IMR-90 (cell line): ENCODE results near the gene ZDHHC24. TPM values are rescaled to one million over a fixed set of nuclear protein-coding genes. Genes with fewer than 3 reads are reported as not detected.

Experiments used
- ATAC-seq: fragments of 200-7000 bp; cut with Tn5 transposase; 2 replicates; pipeline ENCODE4 v1.9.1; 2020; ENCODE audit warnings: low read depth, mild to moderate bottlenecking, moderate library complexity
- BruUV-seq: library from RNA; stranded (reverse); fragments of 400-500 nt; replicated peaks from 2 replicates; lab custom pipeline; 2021; lab: Mats Ljungman, UMichigan
- CTCF ChIA-PET: fragments of 300-600 bp; formaldehyde crosslinking; extraction: SDS; loops from one replicate; lab custom pipeline; 2021; ENCODE audit warnings: antibody characterized with exemption; lab: Yijun Ruan, JAX
- POLR2A ChIA-PET: fragments of 300-600 bp; sonication (Branson Sonifier 250); formaldehyde crosslinking; loops from one replicate; lab custom pipeline; 2022; ENCODE audit warnings: antibody characterized with exemption; ENCODE audit not compliant: unreplicated experiment; lab: Charles Lee
- DNase-seq: peaks from one replicate; pipeline ENCODE4 v3.0.0; 2013
- H2AFZ ChIP-seq: replicated peaks from 2 replicates; pipeline ENCODE3; 2013; ENCODE audit warnings: low read length, mild to moderate bottlenecking; ENCODE audit not compliant: poor library complexity
- H2AK5ac ChIP-seq: 2 replicates; pipeline ENCODE4 v1.6.1; 2013; ENCODE audit warnings: low read depth, low read length, inconsistent platforms
- H2AK9ac ChIP-seq: replicated peaks from 2 replicates; pipeline ENCODE3; 2013; ENCODE audit warnings: mild to moderate bottlenecking, low read depth, low read length, moderate library complexity; ENCODE audit not compliant: poor library complexity
- H2BK120ac ChIP-seq: 2 replicates; pipeline ENCODE4 v1.6.1; 2013; ENCODE audit warnings: low read depth, low read length, inconsistent platforms
- H2BK15ac ChIP-seq: 3 replicates; pipeline ENCODE4 v1.6.1; 2013; ENCODE audit warnings: low read depth, low read length, inconsistent platforms
- H2BK20ac ChIP-seq: 2 replicates; pipeline ENCODE4 v1.6.1; 2013; ENCODE audit warnings: low read depth, mild to moderate bottlenecking, inconsistent platforms, low read length, moderate library complexity
- H2BK5ac ChIP-seq: 2 replicates; pipeline ENCODE4 v1.6.1; 2013; ENCODE audit warnings: mild to moderate bottlenecking, low read depth, low read length, inconsistent platforms; ENCODE audit not compliant: poor library complexity, severe bottlenecking
- H3K14ac ChIP-seq: replicated peaks from 2 replicates; pipeline ENCODE4 v1.6.1; 2013; ENCODE audit warnings: low read depth, low read length, inconsistent platforms
- H3K18ac ChIP-seq: 2 replicates; pipeline ENCODE4 v1.6.1; 2013; ENCODE audit warnings: low read depth, low read length, control low read depth
- H3K23ac ChIP-seq: 2 replicates; pipeline ENCODE4 v1.6.1; 2013; ENCODE audit warnings: low read depth, low read length, inconsistent platforms
- H3K27ac ChIP-seq: 2 replicates; pipeline ENCODE4 v1.5.1; 2013; ENCODE audit warnings: mild to moderate bottlenecking, control low read depth, low read length; ENCODE audit not compliant: insufficient read depth
- H3K27me3 ChIP-seq: 2 replicates; pipeline ENCODE4 v1.6.1; 2013; ENCODE audit warnings: low read length; ENCODE audit not compliant: control insufficient read depth, insufficient read depth
- H3K36me3 ChIP-seq: 2 replicates; pipeline ENCODE4 v1.6.1; 2013; ENCODE audit warnings: low read length, mixed read lengths; ENCODE audit not compliant: control insufficient read depth, insufficient read depth
- H3K4ac ChIP-seq: 2 replicates; pipeline ENCODE4 v1.6.1; 2013; ENCODE audit warnings: low read depth, low read length, inconsistent platforms
- H3K4me1 ChIP-seq: 2 replicates; pipeline ENCODE4 v1.6.1; 2013; ENCODE audit warnings: low read length, mixed read lengths; ENCODE audit not compliant: control insufficient read depth, insufficient read depth
- H3K4me2 ChIP-seq: 2 replicates; pipeline ENCODE4 v1.6.1; 2013; ENCODE audit warnings: low read depth, mild to moderate bottlenecking, control low read depth, low read length, moderate library complexity
- H3K4me3 ChIP-seq: 2 replicates; pipeline ENCODE4 v1.5.1; 2013; ENCODE audit warnings: low read depth, mild to moderate bottlenecking, control low read depth, low read length, moderate library complexity; ENCODE audit not compliant: insufficient read depth
- H3K56ac ChIP-seq: 2 replicates; pipeline ENCODE4 v1.6.1; 2013; ENCODE audit warnings: low read length, inconsistent platforms; ENCODE audit not compliant: insufficient read depth; ENCODE audit errors: extremely low read depth
- H3K79me1 ChIP-seq, 2 experiments: 2 replicates each; pipeline ENCODE4 v1.6.1; 2013; ENCODE audit warnings: low read length in 2 of 2, inconsistent platforms in 1 of 2, low read depth in 1 of 2
- H3K9ac ChIP-seq: 2 replicates; pipeline ENCODE4 v1.6.1; 2013; ENCODE audit warnings: low read depth, low read length, control low read depth
- H3K9me1 ChIP-seq: 2 replicates; pipeline ENCODE4 v1.6.1; 2013; ENCODE audit warnings: low read length, inconsistent platforms; ENCODE audit not compliant: insufficient read depth
- H3K9me3 ChIP-seq: 2 replicates; pipeline ENCODE4 v1.6.1; 2013; ENCODE audit warnings: low read length; ENCODE audit not compliant: control insufficient read depth, insufficient read depth
- H4K20me1 ChIP-seq: 2 replicates; pipeline ENCODE4 v1.6.1; 2013; ENCODE audit warnings: low read length, inconsistent platforms; ENCODE audit not compliant: insufficient read depth
- H4K5ac ChIP-seq: 2 replicates; pipeline ENCODE4 v1.6.1; 2013; ENCODE audit warnings: mild to moderate bottlenecking, low read depth, low read length, control low read depth
- H4K8ac ChIP-seq, 2 experiments: 2 replicates each; pipeline ENCODE4 v1.6.1; 2013; ENCODE audit warnings: low read depth in 2 of 2, low read length in 2 of 2, control low read depth in 1 of 2, inconsistent platforms in 1 of 2
- H4K91ac ChIP-seq: 2 replicates; pipeline ENCODE4 v1.6.1; 2013; ENCODE audit warnings: low read depth, low read length, inconsistent platforms; ENCODE audit not compliant: insufficient read depth
- BHLHE40 ChIP-seq: fragments of 150-350 bp; IDR thresholded peaks from 2 replicates; pipeline ENCODE4 v1.6.1; 2016; ENCODE audit warnings: mild to moderate bottlenecking, low read depth, low read length
- CEBPB ChIP-seq: IDR thresholded peaks from 2 replicates; pipeline ENCODE4 v1.6.1; 2012; ENCODE audit warnings: low read depth, low read length, improper control_type of control experiment
- CHD1 ChIP-seq: IDR thresholded peaks from 2 replicates; pipeline ENCODE4 v1.6.1; 2012; ENCODE audit warnings: low read depth, low read length, improper control_type of control experiment
- FOS ChIP-seq: fragments of 150-350 bp; IDR thresholded peaks from 2 replicates; pipeline ENCODE4 v1.6.1; 2016; ENCODE audit warnings: low read depth, low read length
- MAFK ChIP-seq: IDR thresholded peaks from 2 replicates; pipeline ENCODE4 v1.6.1; 2012; ENCODE audit warnings: low read depth, low read length, improper control_type of control experiment
- MAZ ChIP-seq: IDR thresholded peaks from 2 replicates; pipeline ENCODE4 v1.6.1; 2012; ENCODE audit warnings: low read depth, mild to moderate bottlenecking, low read length, improper control_type of control experiment, moderate library complexity, borderline replicate concordance
- MXI1 ChIP-seq: IDR thresholded peaks from 2 replicates; pipeline ENCODE4 v1.6.1; 2012; ENCODE audit warnings: low read depth, mild to moderate bottlenecking, low read length, moderate library complexity, borderline replicate concordance
- NFE2L2 ChIP-seq: fragments of 150-350 bp; IDR thresholded peaks from 2 replicates; pipeline ENCODE4 v1.6.1; 2016; ENCODE audit warnings: low read depth, mild to moderate bottlenecking, low read length
- POLR2A ChIP-seq: IDR thresholded peaks from 2 replicates; pipeline ENCODE4 v1.6.1; 2012; ENCODE audit warnings: mild to moderate bottlenecking, low read depth, low read length
- RAD21 ChIP-seq: IDR thresholded peaks from 2 replicates; pipeline ENCODE4 v1.6.1; 2012; ENCODE audit warnings: low read length, improper control_type of control experiment
- RFX5 ChIP-seq: IDR thresholded peaks from 2 replicates; pipeline ENCODE4 v1.8.0; 2012; ENCODE audit warnings: low read depth, mild to moderate bottlenecking, low read length, moderate library complexity
- SMC3 ChIP-seq: fragments of 150-350 bp; IDR thresholded peaks from 2 replicates; pipeline ENCODE4 v1.6.1; 2016; ENCODE audit warnings: low read depth, mild to moderate bottlenecking, antibody characterized with exemption, low read length, moderate library complexity
- WGBS, 2 experiments: methylation state at CpG; one replicate each; pipeline versions ENCODE4 v1.1.5 to v1.1.7; 2013; ENCODE audit warnings: missing lambda C conversion rate in 2 of 2; ENCODE audit not compliant: insufficient read length in 1 of 2; ENCODE audit errors: extremely low coverage in 2 of 2; 5-methylcytosine and 5-hydroxymethylcytosine counted together
- dilution Hi-C: fragments of 300-500 bp; cut with HindIII; formaldehyde crosslinking; loops from one replicate; pipeline ENCODE4 v1.14.3; 2018; ENCODE audit warnings: low sequenced_read_pairs; ENCODE audit not compliant: unreplicated experiment
- in situ Hi-C: fragments of 300-500 bp; cut with MboI; formaldehyde crosslinking; loops from 3 replicates; pipeline ENCODE4 v1.14.3; 2019; ENCODE audit warnings: low sequenced_read_pairs, inconsistent platforms, mixed read lengths
- intact Hi-C: fragments of 100-400 bp; cut with micrococcal nuclease; formaldehyde crosslinking; loops from 2 replicates; pipeline ENCODE4 v1.10.0; 2022
- polyA plus RNA-seq, 3 experiments: library from polyadenylated mRNA; depleted of rRNA; stranded (reverse); fragments of >200 nt; gene quantifications; 2 replicates each; pipeline ENCODE4 v1.2.3, GENCODE V29; 2012; ENCODE audit warnings: low replicate concordance in 1 of 3
- total RNA-seq: library from RNA; depleted of rRNA; stranded (reverse); fragments of >200 nt; gene quantifications from 2 replicates; pipeline ENCODE4 v1.2.3, GENCODE V29; 2012
- TF ChIP-seq, protein P1 (sequence below): fragments of 150-350 bp; IDR thresholded peaks from 2 replicates; pipeline ENCODE4 v1.6.1; 2017; ENCODE audit warnings: mild to moderate bottlenecking, antibody characterized with exemption, low read length, low read depth
- TF ChIP-seq, protein P2 (sequence below): conservative IDR thresholded peaks from 2 replicates; pipeline ENCODE4 v1.5.1; 2012; ENCODE audit warnings: mild to moderate bottlenecking, low read depth, low read length, improper control_type of control experiment

ZDHHC24 gene
- total and polyA plus RNA-seq, 2 of the 4 experiments (the other 2 are of a cell fraction): 3.2 to 10.9 TPM

DNA sequence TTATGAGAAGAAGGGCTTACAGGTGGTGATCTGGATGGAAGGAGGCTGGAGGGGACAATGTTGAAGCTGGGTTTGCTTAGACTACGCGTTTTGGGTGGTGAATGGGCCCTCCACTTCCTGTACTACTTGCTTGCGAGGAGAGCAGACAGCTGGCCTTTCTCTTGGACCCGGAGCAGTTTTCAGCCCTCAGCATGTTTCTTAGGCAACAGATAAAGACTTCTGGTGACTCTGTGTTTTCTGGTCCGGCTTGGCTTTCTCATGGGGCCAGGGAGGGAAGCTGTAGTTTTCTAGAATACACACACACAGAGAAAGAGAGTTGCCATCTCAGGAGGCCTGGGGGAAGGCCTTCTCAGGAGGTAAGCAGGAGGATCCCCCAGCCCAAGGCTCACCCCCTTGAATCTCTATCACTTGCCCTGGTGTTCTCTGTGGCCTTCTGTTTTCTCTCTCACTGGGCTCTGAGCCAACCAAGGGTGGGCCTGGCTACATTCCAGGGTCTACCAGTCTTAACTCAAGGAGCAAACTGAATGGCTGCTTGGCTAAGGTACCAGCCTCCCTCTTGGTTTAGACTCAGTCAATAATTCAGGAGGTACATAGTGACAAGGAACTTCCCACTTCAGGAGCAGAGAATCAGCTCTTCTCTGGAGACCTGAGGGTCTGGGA is 49.5 kb upstream of the ZDHHC24 start (continued):
- TF ChIP-seq MXI1 (no peak), NFE2L2 (no peak)

DNA sequence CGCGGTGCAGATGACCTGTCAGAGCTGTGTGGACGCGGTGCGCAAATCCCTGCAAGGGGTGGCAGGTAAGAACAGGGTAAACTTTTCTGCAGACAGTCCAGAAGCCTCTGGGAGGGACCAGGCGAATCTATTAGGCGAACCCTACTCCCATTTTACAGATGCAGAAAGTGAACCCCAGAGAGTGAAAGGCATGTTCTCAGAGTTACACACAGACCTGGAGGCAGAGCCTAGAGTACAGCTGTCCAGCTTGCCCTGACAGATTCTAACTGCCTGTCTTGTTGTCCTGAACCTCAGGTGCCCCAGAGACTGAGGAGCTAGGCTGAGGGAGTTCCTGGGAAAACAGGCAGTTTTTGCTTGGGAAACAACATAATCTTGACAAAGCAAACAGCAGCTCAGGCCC is 47.8 kb upstream of the ZDHHC24 start:
- Histone ChIP-seq H3K9ac (peak overlapping the region; percentile 93), H4K5ac (no peak overlapping the region), H3K4me1 (peaks cover 11% of the 10 kb centered on the region), H2BK5ac (peak overlapping the region; percentile 75), H3K79me1 (peaks cover 23 to 35% of the 10 kb centered on the region in 2 experiments), H3K14ac (peak overlapping the region; percentile 95), H3K27me3 (no peaks in the 10 kb centered on the region), H3K9me3 (no peaks in the 10 kb centered on the region), H2AK9ac (peak overlapping the region; percentile 90), H3K4me3 (peak overlapping the region; percentile 71), H4K8ac (peak overlapping the region; percentile 71 to 96), H3K23ac (peak overlapping the region; percentile 87; the same call in 1 of the 2 replicates), H2BK20ac (no peak overlapping the region), H4K91ac (peak overlapping the region; percentile 75; the same call in 1 of the 2 replicates), H3K4me2 (peak overlapping the region; percentile 89), H2BK15ac (0 out of 3 replicates have a peak overlapping the region, but pooled peaks have one; percentile 18), H3K18ac (no peak overlapping the region), H3K56ac (no peak overlapping the region), H2AFZ (peak overlapping the region; percentile 99), H3K4ac (peak overlapping the region; percentile 90), H2AK5ac (peak overlapping the region; percentile 46), H2BK120ac (0 out of 2 replicates have a peak overlapping the region, but pooled peaks have one; percentile 20), H4K20me1 (no peaks in the 10 kb centered on the region), H3K36me3 (peaks cover 2% of the 10 kb centered on the region; the same call in 1 of the 2 replicates), H3K27ac (peak overlapping the region; percentile 85; the same call in 1 of the 2 replicates), H3K9me1 (peaks cover 19% of the 10 kb centered on the region)
- intact Hi-C loops (no loop called here), dilution Hi-C loops (no loop called here), in situ Hi-C loops (no loop called here)
- DNase-seq: no peak
- POLR2A ChIA-PET: no interaction called here
- BruUV-seq: TSS peak; percentile 56
- ATAC-seq: no peak
- CTCF ChIA-PET: interaction anchor here (0.5 kb wide), 1 partner anchor 24 kb away, joined by 4 read pairs; no protein-coding TSS in a partner anchor
- WGBS, 2 experiments: 40% methylated on average over 2 of the region's 7 CpGs; no CpG with 5 or more reads in 1 of the 2 experiments
- no peak for TF ChIP-seq CEBPB
- no peak for TF ChIP-seq MAFK
- TF ChIP-seq POLR2A: no peak
- TF ChIP-seq, protein P1, sequence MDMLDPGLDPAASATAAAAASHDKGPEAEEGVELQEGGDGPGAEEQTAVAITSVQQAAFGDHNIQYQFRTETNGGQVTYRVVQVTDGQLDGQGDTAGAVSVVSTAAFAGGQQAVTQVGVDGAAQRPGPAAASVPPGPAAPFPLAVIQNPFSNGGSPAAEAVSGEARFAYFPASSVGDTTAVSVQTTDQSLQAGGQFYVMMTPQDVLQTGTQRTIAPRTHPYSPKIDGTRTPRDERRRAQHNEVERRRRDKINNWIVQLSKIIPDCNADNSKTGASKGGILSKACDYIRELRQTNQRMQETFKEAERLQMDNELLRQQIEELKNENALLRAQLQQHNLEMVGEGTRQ: no peak
- no peak for TF ChIP-seq RAD21
- no peak for TF ChIP-seq SMC3
- TF ChIP-seq MXI1: no peak
- no peak for TF ChIP-seq MAZ
- TF ChIP-seq BHLHE40: no peak
- TF ChIP-seq CHD1: no peak
- no peak for TF ChIP-seq NFE2L2
- no peak for TF ChIP-seq RFX5
- TF ChIP-seq, protein P2, sequence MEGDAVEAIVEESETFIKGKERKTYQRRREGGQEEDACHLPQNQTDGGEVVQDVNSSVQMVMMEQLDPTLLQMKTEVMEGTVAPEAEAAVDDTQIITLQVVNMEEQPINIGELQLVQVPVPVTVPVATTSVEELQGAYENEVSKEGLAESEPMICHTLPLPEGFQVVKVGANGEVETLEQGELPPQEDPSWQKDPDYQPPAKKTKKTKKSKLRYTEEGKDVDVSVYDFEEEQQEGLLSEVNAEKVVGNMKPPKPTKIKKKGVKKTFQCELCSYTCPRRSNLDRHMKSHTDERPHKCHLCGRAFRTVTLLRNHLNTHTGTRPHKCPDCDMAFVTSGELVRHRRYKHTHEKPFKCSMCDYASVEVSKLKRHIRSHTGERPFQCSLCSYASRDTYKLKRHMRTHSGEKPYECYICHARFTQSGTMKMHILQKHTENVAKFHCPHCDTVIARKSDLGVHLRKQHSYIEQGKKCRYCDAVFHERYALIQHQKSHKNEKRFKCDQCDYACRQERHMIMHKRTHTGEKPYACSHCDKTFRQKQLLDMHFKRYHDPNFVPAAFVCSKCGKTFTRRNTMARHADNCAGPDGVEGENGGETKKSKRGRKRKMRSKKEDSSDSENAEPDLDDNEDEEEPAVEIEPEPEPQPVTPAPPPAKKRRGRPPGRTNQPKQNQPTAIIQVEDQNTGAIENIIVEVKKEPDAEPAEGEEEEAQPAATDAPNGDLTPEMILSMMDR: no peak
- TF ChIP-seq FOS: no peak
